ENCODE data around the gene CCR9.

- TF ChIP-seq, protein P1, sequence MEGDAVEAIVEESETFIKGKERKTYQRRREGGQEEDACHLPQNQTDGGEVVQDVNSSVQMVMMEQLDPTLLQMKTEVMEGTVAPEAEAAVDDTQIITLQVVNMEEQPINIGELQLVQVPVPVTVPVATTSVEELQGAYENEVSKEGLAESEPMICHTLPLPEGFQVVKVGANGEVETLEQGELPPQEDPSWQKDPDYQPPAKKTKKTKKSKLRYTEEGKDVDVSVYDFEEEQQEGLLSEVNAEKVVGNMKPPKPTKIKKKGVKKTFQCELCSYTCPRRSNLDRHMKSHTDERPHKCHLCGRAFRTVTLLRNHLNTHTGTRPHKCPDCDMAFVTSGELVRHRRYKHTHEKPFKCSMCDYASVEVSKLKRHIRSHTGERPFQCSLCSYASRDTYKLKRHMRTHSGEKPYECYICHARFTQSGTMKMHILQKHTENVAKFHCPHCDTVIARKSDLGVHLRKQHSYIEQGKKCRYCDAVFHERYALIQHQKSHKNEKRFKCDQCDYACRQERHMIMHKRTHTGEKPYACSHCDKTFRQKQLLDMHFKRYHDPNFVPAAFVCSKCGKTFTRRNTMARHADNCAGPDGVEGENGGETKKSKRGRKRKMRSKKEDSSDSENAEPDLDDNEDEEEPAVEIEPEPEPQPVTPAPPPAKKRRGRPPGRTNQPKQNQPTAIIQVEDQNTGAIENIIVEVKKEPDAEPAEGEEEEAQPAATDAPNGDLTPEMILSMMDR (IDR thresholded peaks at IDR 0.05; ENCODE audit: insufficient read depth, low read depth, low read length), result no peak
- no peak for TF ChIP-seq EZH2 (IDR thresholded peaks at IDR 0.05; ENCODE audit: insufficient read depth, low read length)
Observed at GRCh38 chr3:45936261-45936660, 49.9 kb downstream of the CCR9 start.

Data from astrocyte (in vitro differentiated cells and primary cell).